Neural crest cell (in vitro differentiated cells): ENCODE measurements around the gene COL23A1. TPM values are rescaled to one million over a fixed set of nuclear protein-coding genes. Genes with fewer than 3 reads are reported as not detected.
A peak's percentile ranks its signal among the peaks of the same experiment; 100 is the strongest.

Source experiments
- DNase-seq: peaks from one replicate; pipeline ENCODE4 v3.0.0; 2021; ENCODE audit warnings: low read depth, mixed read lengths, low spot score
- H3K27ac Mint-ChIP-seq: one replicate; pipeline ENCODE4 v1.8.0; 2021; ENCODE audit warnings: mild to moderate bottlenecking, mixed read lengths; ENCODE audit not compliant: unreplicated experiment
- H3K27me3 Mint-ChIP-seq: 2 replicates; pipeline ENCODE4 v1.8.0; 2021; ENCODE audit warnings: low read depth, mild to moderate bottlenecking, mixed read lengths
- H3K36me3 Mint-ChIP-seq: 2 replicates; pipeline ENCODE4 v1.8.0; 2021; ENCODE audit warnings: low read depth, mild to moderate bottlenecking, mixed read lengths
- H3K4me1 Mint-ChIP-seq: 2 replicates; pipeline ENCODE4 v1.8.0; 2021; ENCODE audit warnings: mixed read lengths
- H3K4me3 Mint-ChIP-seq: one replicate; pipeline ENCODE4 v1.8.0; 2021; ENCODE audit warnings: mild to moderate bottlenecking, mixed read lengths
- H3K9me3 Mint-ChIP-seq: 2 replicates; pipeline ENCODE4 v1.8.0; 2021; ENCODE audit warnings: mixed read lengths
- CTCF ChIP-seq: fragments of 200-600 bp; sonication (generic); conservative IDR thresholded peaks from 2 replicates; pipeline ENCODE4 v1.5.0; 2021; ENCODE audit warnings: antibody characterized with exemption, mild to moderate bottlenecking
- total RNA-seq: library from RNA; stranded (reverse); gene quantifications from 2 replicates; pipeline ENCODE4 v1.2.1, GENCODE V29; 2021

The COL23A1 gene
- total RNA-seq, 1 donor from 2014 or later = 33.7 TPM

- peaks cover 62% of the 10 kb centered on the region for H3K4me1 Mint-ChIP-seq
- H3K27ac Mint-ChIP-seq = peak overlapping the region; percentile 45
- no peak for TF ChIP-seq CTCF
- DNase-seq = no peak
- H3K4me3 Mint-ChIP-seq = no peak overlapping the region
- H3K27me3 Mint-ChIP-seq = no peaks in the 10 kb centered on the region
- H3K9me3 Mint-ChIP-seq = no peaks in the 10 kb centered on the region
- peaks cover 7% of the 10 kb centered on the region for H3K36me3 Mint-ChIP-seq
These were observed 158.4 kb downstream of the COL23A1 start for GRCh38 chr5:178431782-178432165.

GRCh38 chr5:178431063-178431781 lies 159.0 kb downstream of the COL23A1 start:
- H3K4me1 Mint-ChIP-seq = peaks cover 68% of the 10 kb centered on the region
- H3K27me3 Mint-ChIP-seq = no peaks in the 10 kb centered on the region
- peaks cover 7% of the 10 kb centered on the region for H3K36me3 Mint-ChIP-seq
- H3K4me3 Mint-ChIP-seq = no peak overlapping the region
- TF ChIP-seq CTCF = no peak
- H3K9me3 Mint-ChIP-seq = no peaks in the 10 kb centered on the region
- peak overlapping the region; percentile 45 for H3K27ac Mint-ChIP-seq
- no peak for DNase-seq

GRCh38 chr5:178430186-178431062 lies 159.8 kb downstream of the COL23A1 start:
- H3K27me3 Mint-ChIP-seq = no peaks in the 10 kb centered on the region
- peak overlapping the region; percentile 9 for H3K4me3 Mint-ChIP-seq
- H3K36me3 Mint-ChIP-seq = peaks cover 7% of the 10 kb centered on the region
- H3K4me1 Mint-ChIP-seq = peaks cover 69% of the 10 kb centered on the region
- TF ChIP-seq CTCF = no peak
- H3K9me3 Mint-ChIP-seq = no peaks in the 10 kb centered on the region
- DNase-seq = no peak
- peak overlapping the region; percentile 64 for H3K27ac Mint-ChIP-seq

GRCh38 chr5:178429491-178430185 lies 160.6 kb downstream of the COL23A1 start:
- Mint-ChIP-seq H3K4me1 (peaks cover 72% of the 10 kb centered on the region), H3K27me3 (no peaks in the 10 kb centered on the region), H3K36me3 (peaks cover 7% of the 10 kb centered on the region), H3K4me3 (peak overlapping the region; percentile 9), H3K9me3 (no peaks in the 10 kb centered on the region), H3K27ac (peak overlapping the region; percentile 64)
- no peak for DNase-seq
- no peak for TF ChIP-seq CTCF

- no peaks in the 10 kb centered on the region for H3K27me3 Mint-ChIP-seq
- H3K36me3 Mint-ChIP-seq = peaks cover 7% of the 10 kb centered on the region
- no peak for TF ChIP-seq CTCF
- H3K9me3 Mint-ChIP-seq = no peaks in the 10 kb centered on the region
- DNase-seq = no peak
- no peak overlapping the region for H3K4me3 Mint-ChIP-seq
- H3K4me1 Mint-ChIP-seq = peaks cover 75% of the 10 kb centered on the region
- H3K27ac Mint-ChIP-seq = peak overlapping the region; percentile 64
These were observed 161.1 kb downstream of the COL23A1 start for GRCh38 chr5:178429156-178429468.
